GM12891 (cell line): ENCODE results near the gene UNC45B. TPM values are rescaled to one million over a fixed set of nuclear protein-coding genes. Genes with fewer than 3 reads are reported as not detected.
"Not testable (repeated sequence)": the region's sequence is repeated elsewhere in the genome, so short reads cannot be mapped to it uniquely, and the experiment has no call there.

Experiments used
- DNase-seq: peaks from one replicate; pipeline ENCODE4 v3.0.0; 2011; ENCODE audit warnings: low spot score; ENCODE audit not compliant: insufficient read length
- FAIRE-seq: peaks from 2 replicates; lab custom pipeline; 2011; peaks lifted over from hg19 to GRCh38; lab: Jason Lieb, UNC
- PAX5 ChIP-seq: IDR thresholded peaks from 2 replicates; pipeline ENCODE4 v1.6.1; 2011; ENCODE audit warnings: low read length, moderate library complexity, mild to moderate bottlenecking; ENCODE audit not compliant: insufficient read depth, severe bottlenecking
- POLR2A ChIP-seq: IDR thresholded peaks from 2 replicates; pipeline ENCODE4 v1.6.1; 2011; ENCODE audit warnings: low read depth, low read length, control low read depth
- POLR2AphosphoS5 ChIP-seq: IDR thresholded peaks from 2 replicates; pipeline ENCODE4 v1.6.1; 2011; ENCODE audit warnings: low read depth, low read length, control low read depth
- POU2F2 ChIP-seq: IDR thresholded peaks from 2 replicates; pipeline ENCODE4 v1.6.1; 2011; ENCODE audit warnings: low read depth, mild to moderate bottlenecking, control low read depth, low read length, moderate library complexity
- SPI1 ChIP-seq: IDR thresholded peaks from 2 replicates; pipeline ENCODE4 v1.6.1; 2011; ENCODE audit warnings: low read depth, low read length, control low read depth
- TAF1 ChIP-seq: IDR thresholded peaks from 2 replicates; pipeline ENCODE4 v1.6.1; 2011; ENCODE audit warnings: low read depth, low read length, control low read depth
- polyA plus RNA-seq: library from polyadenylated mRNA; unstranded; fragments of >200 nt; gene quantifications from one replicate; pipeline ENCODE4 v1.2.1, GENCODE V29; 2012; ENCODE audit warnings: low read depth, missing spikeins, inconsistent platforms; ENCODE audit not compliant: missing spikeins

The UNC45B gene, protein sequence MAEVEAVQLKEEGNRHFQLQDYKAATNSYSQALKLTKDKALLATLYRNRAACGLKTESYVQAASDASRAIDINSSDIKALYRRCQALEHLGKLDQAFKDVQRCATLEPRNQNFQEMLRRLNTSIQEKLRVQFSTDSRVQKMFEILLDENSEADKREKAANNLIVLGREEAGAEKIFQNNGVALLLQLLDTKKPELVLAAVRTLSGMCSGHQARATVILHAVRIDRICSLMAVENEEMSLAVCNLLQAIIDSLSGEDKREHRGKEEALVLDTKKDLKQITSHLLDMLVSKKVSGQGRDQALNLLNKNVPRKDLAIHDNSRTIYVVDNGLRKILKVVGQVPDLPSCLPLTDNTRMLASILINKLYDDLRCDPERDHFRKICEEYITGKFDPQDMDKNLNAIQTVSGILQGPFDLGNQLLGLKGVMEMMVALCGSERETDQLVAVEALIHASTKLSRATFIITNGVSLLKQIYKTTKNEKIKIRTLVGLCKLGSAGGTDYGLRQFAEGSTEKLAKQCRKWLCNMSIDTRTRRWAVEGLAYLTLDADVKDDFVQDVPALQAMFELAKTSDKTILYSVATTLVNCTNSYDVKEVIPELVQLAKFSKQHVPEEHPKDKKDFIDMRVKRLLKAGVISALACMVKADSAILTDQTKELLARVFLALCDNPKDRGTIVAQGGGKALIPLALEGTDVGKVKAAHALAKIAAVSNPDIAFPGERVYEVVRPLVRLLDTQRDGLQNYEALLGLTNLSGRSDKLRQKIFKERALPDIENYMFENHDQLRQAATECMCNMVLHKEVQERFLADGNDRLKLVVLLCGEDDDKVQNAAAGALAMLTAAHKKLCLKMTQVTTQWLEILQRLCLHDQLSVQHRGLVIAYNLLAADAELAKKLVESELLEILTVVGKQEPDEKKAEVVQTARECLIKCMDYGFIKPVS
- polyA plus RNA-seq: not detected

DNA sequence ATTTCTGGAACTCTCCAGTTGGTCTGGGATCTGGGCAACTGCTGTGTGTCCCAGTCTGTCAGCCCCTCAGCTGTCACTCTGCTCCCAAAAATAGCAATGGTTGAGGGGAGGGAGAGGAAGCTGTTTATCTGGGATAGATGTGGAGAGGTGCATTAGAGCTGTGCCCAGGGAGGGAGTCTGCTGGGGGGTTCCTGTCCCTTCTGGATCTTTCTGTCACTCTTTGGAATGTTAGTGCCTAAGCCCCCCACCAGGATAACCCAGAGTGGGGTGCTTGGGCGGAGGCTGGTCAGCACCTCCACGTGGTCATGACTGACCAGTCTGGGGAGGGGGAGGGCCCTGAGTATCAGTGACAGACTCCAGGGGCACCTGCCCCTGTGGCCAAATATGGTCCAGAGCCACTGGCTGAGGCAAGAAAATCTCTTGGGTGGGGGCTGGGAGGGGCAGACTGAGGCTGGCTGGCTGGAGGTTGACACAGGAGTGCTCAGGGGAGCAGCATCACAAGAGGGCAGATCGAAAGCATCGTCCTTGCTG, at the start of gene UNC45B:
TSS of gene UNC45B (plus strand) at position 443 of the 531 bp plus-strand sequence. CDS start 447 bp downstream, outside the sequence.
- FAIRE-seq (no peak), DNase-seq (no peak)
- TF ChIP-seq TAF1: no peak
- no peak for TF ChIP-seq SPI1
- no peak for TF ChIP-seq POU2F2
- no peak for TF ChIP-seq POLR2AphosphoS5
- no peak for TF ChIP-seq POLR2A
- no peak for TF ChIP-seq PAX5

DNA sequence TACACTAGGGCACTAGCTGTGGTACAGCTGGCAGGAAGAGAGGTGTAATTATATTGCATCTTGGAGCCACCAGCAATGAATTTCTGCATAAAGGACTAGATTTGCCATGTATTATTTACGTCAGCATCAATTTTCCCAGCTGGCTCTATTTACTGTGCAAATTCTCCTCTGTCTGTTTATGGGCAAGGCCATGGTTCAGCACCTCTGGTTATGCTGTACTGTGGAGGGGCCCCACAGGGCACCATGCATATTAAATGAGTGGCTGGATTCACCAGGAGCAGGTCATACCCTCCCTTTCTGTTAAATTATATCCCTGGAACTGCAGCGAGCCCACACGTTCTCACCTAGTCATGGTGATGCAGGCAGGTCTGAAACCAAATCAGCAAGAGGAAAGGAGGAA, 47.7 kb upstream of the UNC45B start:
- no peak for TF ChIP-seq POLR2AphosphoS5
- DNase-seq (no peak), FAIRE-seq (no peak)

DNA sequence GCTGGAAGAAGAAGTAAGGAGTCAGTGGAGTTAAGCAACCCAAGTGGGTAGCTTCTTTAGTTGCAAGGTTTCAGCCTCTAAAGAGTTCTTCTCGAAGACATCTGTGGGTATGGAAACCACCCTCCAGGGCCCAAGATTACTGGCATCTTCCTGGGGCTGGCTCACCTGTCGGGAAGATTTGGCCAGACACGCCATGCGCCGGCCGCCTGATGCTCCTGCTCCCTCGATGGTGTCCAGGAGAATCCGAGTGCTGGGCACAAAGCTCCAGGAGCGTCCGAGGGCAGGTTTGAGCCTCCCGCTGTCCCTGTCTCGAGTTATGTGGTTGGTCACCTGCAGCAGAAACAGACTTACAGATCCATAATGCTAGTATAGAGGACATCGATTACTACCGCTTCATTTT, 46.6 kb upstream of the UNC45B start:
- FAIRE-seq: no peak
- TF ChIP-seq SPI1 (no peak), POU2F2 (no peak), TAF1 (no peak), POLR2AphosphoS5 (no peak), POLR2A (no peak), PAX5 (no peak)

DNA sequence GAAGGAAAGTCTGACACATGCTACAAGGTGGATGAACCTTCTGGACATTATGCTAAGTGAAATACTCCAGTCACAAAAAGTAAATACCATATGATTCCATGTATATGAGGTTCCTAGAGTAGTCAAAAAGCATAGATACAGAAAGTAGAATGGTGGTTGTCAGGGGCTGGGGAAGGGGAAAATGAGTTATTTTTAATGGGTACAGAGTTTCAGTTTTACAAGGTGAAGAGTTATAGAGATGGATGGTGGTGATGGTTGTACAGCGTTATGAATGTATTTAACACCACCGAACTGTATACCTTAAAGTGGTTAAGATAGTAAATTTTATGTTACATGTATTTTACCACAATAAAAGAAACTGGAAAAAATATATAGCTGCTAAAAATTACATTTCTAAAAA, 45.9 kb upstream of the UNC45B start:
- TF ChIP-seq POLR2A (no peak), PAX5 (no peak), TAF1 (no peak), SPI1 (no peak), POLR2AphosphoS5 (no peak), POU2F2 (no peak)
- DNase-seq (no peak), FAIRE-seq (no peak)

More for the DNA sequence above, 46.6 kb upstream of the UNC45B start:
- no peak for DNase-seq

DNA sequence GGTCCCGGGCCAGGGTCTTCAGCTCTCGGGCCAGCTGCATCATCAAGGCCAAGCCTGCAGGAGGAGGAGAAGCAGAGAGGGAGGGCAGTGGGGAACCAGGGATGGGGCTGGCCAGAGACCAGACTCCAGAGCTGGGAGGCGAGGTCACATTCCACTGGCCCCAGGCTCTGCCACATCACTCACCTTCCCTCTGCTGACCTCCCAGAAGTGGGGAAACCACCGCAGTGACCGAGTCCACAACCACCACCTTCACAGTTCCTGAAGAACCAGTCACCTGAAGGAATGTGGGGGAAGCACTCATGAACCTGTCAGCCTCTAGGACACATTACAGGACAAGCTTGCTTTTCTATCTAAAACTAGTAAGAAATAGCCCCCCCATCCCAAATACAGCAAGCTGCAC, 44.3 kb upstream of the UNC45B start:
- DNase-seq (no peak), FAIRE-seq (no peak)
- TF ChIP-seq POLR2A (no peak), POU2F2 (no peak), PAX5 (no peak), TAF1 (no peak), POLR2AphosphoS5 (no peak), SPI1 (no peak)

DNA sequence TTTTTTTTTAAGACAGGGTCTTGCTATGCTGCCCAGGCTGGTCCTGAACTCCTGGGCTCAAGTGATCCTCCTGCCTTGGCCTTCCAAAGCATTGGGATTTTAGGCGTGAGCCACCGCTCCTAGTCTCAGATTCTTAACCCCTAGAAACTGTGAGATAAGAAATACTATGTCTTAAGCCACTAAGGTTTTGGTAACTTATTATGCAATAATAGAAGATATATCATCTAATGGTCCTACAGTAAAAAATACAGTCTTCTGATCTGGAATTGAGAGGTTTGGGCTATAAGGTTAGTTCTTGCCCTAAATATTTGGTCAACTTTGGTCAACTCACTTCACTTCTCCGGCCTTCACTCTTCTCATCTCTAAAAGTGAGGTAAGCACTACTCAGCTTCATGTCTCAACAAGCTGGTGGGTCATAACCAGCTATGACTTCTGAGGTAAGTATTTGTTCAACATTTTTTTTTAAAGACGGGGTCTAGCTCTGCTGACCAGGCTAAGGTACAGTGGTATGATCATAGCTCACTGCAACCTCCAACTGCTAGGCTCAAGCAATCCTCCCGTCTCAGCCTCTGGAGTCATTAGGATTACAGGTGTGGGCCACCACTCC, 42.7 kb upstream of the UNC45B start:
- DNase-seq (no peak), FAIRE-seq (no peak)
- TF ChIP-seq POU2F2 (no peak), POLR2AphosphoS5 (no peak), TAF1 (no peak), SPI1 (no peak), PAX5 (no peak), POLR2A (no peak)

DNA sequence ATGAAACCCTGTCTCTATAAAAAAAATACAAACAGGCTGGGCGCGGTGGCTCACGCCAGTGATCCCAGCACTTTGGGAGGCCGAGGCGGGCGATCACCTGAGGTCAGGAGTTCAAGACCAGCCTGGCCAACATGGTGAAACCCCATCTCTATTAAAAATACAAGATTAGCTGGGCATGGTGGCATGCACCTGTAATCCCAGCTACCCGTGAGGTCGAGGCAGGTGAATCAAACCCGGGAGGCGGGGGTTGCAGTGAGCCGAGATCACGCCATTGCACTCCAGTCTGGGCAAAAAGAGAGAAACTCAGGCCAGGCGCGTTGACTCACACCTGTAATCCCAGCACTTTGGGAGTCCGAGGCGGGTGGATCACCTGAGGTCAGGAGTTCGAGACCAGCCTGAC, 36.8 kb upstream of the UNC45B start:
- DNase-seq, FAIRE-seq: not testable (repeated sequence)

DNA sequence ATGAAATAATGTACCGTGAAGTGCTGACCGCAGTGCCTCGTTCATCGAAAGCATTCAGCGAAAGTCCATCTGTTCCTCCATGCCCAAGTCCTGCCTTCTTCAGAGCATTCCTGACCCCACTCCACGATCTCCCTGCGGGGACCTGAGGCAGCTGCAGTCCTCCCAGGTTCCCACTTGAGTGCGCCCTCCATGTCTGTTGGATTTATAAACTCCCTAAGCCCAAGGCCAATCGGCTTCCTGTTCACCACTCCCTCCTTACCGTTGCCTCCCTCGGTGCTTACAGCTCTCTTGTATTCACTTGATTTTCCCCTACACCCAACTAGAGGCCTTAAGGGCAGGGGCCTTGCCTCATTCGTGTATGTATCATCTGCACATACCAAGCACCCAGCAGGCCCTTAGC, 30.8 kb upstream of the UNC45B start:
- FAIRE-seq (no peak), DNase-seq (no peak)
- TF ChIP-seq POU2F2: no peak
- no peak for TF ChIP-seq PAX5
- TF ChIP-seq POLR2A: no peak
- no peak for TF ChIP-seq TAF1

DNA sequence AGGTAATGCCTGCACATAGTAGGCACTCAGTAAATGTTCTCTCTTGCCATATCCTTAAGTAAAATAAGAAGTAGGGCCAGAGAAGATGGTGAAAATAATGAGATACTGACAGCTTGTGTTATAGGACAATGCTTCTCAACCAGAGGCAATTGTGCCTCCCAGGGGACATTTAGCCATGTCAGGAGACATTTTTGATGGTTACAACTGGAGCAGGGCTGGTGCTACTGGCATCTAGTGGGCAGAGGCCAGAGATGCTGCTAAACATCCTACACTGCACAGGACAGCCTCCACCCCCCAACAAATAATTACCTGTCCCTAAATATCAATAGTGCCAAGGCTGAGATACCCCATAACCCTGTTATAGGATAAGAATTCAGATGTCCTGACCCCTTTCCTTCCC, 29.6 kb upstream of the UNC45B start:
- FAIRE-seq (peak; percentile 71), DNase-seq (no peak)
- TF ChIP-seq POLR2A (no peak), POLR2AphosphoS5 (no peak), TAF1 (no peak), SPI1 (no peak), PAX5 (no peak), POU2F2 (no peak)
